Stimulated activated CD8-positive, alpha-beta memory T cell treated with anti-CD3 and anti-CD28 coated beads, Interleukin-15, amount 100 ng/mL, for 24 hours (primary cell): Measurements from ENCODE around the gene KASH5.

Source experiments
- DNase-seq: peaks from one replicate; pipeline ENCODE4 v3.0.0-alpha.2; 2020; ENCODE audit warnings: low read depth

Gene KASH5

GRCh38 chr19:49395581-49396407 lies 7.7 kb downstream of the KASH5 start:
- DNase-seq = no peak

- no peak for DNase-seq
Observed at GRCh38 chr19:49396738-49397505, 8.9 kb downstream of the KASH5 start.

GRCh38 chr19:49398001-49398615 lies 10.1 kb downstream of the KASH5 start:
- DNase-seq = no peak

- DNase-seq = no peak
Observed at GRCh38 chr19:49398931-49399330, 10.9 kb downstream of the KASH5 start.

- DNase-seq = no peak
Observed at GRCh38 chr19:49400029-49400428, 12.0 kb downstream of the KASH5 start.

GRCh38 chr19:49403404-49404187 lies 15.5 kb downstream of the KASH5 start:
- no peak for DNase-seq

GRCh38 chr19:49407079-49407478 lies 19.0 kb downstream of the KASH5 start:
- DNase-seq = no peak

- DNase-seq = no peak
Observed at GRCh38 chr19:49407482-49408015, 19.5 kb downstream of the KASH5 start.

GRCh38 chr19:49408816-49409440 lies 20.9 kb downstream of the KASH5 start:
- no peak for DNase-seq

GRCh38 chr19:49409441-49410029 lies 21.5 kb downstream of the KASH5 start:
- DNase-seq = no peak

- no peak for DNase-seq
Observed at GRCh38 chr19:49411681-49412326, 23.8 kb downstream of the KASH5 start.

GRCh38 chr19:49413348-49413747 lies 25.3 kb downstream of the KASH5 start:
- DNase-seq = no peak

GRCh38 chr19:49414256-49414655 lies 26.2 kb downstream of the KASH5 start:
- no peak for DNase-seq

- DNase-seq = no peak
Observed at GRCh38 chr19:49415102-49415809, 27.2 kb downstream of the KASH5 start.

GRCh38 chr19:49415810-49416200 lies 27.8 kb downstream of the KASH5 start:
- DNase-seq = no peak

GRCh38 chr19:49417088-49417487 lies 29.0 kb downstream of the KASH5 start:
- DNase-seq = no peak

- no peak for DNase-seq
Observed at GRCh38 chr19:49418511-49418910, 30.5 kb downstream of the KASH5 start.

- DNase-seq = no peak
Observed at GRCh38 chr19:49419173-49419572, 31.1 kb downstream of the KASH5 start.

GRCh38 chr19:49420227-49420626 lies 32.2 kb downstream of the KASH5 start:
- no peak for DNase-seq
